ENCODE results near the gene DAB1.

The DAB1 gene

DNA sequence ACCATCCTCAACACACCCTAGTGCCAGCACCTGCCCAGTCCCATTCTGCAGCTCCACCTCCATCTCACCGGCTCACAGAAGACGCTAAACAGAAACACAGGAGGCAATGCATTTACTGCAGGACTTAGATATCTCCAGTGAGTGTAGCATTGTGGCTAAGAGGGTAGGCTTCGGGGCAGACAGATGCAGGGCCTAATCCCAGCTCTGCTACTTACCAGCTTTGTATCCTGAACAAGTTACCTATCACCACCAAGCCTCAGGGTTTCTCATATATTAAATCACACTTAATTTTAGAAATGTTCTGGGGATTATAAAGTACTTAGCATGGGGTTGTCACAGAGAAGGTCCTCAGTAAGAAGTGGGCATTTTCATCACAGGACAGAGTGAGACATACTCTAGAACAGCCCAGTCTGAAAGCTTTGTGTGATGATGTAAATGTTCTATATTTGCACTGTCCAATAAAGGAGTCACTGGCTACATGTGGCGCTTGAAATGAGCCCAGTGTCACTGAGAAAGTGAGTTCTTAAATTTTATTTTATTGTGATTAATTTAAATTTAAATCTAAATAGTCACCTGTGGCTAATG is 308.7 kb downstream of the DAB1 start:
- TF ChIP-seq, protein P1, sequence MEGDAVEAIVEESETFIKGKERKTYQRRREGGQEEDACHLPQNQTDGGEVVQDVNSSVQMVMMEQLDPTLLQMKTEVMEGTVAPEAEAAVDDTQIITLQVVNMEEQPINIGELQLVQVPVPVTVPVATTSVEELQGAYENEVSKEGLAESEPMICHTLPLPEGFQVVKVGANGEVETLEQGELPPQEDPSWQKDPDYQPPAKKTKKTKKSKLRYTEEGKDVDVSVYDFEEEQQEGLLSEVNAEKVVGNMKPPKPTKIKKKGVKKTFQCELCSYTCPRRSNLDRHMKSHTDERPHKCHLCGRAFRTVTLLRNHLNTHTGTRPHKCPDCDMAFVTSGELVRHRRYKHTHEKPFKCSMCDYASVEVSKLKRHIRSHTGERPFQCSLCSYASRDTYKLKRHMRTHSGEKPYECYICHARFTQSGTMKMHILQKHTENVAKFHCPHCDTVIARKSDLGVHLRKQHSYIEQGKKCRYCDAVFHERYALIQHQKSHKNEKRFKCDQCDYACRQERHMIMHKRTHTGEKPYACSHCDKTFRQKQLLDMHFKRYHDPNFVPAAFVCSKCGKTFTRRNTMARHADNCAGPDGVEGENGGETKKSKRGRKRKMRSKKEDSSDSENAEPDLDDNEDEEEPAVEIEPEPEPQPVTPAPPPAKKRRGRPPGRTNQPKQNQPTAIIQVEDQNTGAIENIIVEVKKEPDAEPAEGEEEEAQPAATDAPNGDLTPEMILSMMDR (IDR thresholded peaks at IDR 0.05; ENCODE audit: low read depth, low read length), result no peak
- no peak overlapping the region for H3K4me3 ChIP-seq (ENCODE audit: low read depth, low read length)

DNA sequence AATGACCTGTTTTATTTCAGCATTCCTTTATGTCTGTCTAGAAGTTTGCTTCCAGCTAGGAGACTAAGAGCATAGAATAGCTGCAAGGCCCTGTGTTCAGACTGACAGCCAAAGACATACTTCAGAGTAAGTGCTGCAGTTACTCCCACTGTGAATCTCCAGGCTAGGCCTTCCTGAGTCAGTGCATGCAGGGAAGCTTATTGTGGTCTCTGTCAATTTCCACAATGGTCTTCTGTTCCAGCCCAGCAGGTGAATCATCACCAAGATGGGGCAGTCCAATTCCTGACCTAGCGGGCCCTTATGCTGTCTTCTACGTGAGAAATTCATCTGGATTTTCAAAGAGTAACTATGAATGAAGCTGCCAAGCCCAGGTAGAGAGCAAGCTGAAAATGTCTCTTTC is 311.7 kb downstream of the DAB1 start:
- TF ChIP-seq, protein P1 (IDR thresholded peaks at IDR 0.05; ENCODE audit: low read depth, low read length), result no peak

DNA sequence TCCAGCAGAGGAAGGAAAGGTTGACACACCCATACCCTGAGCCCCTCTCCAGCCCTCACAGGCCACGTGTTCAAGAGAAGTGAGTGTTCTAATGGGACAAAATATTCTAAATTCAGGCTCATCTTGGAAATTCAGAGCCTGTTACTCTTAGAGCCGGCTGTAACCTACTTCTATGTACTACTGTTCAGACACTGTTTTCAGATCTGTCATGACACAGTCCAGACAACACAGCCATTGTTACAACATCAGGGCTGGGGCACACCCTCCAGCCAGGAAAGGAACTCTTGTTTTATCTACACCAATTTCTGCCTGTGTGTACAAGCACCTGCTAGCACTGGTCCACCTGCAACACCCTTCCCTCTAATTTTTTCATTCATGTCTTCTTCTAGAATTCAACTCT is 312.7 kb downstream of the DAB1 start:
- TF ChIP-seq, protein P1 (IDR thresholded peaks at IDR 0.05; ENCODE audit: low read depth, low read length), result no peak
- H3K4me3 ChIP-seq (ENCODE audit: low read depth, low read length), result no peak overlapping the region

More for the DNA sequence above, 311.7 kb downstream of the DAB1 start:
- H3K4me3 ChIP-seq (ENCODE audit: low read depth, low read length), result no peak overlapping the region

DNA sequence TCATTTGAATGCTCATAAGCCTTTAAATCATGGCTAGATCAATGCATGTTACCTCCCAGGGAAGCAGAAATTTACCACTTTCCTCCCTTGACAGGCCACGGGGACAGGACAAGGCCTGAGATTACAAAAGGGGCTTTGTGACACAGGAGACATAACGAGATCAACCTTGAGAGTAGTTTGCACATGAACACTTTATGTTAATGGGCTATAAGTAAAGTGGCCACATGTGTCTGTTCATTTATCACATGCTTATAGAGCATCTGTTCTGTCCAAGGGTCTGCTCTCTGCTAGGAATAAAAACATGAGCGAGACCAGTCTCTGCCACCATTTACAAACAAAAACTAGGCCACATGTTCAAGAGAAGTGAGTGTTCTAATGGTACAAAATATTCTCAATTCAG is 314.0 kb downstream of the DAB1 start:
- H3K4me3 ChIP-seq (ENCODE audit: low read depth, low read length), result no peak overlapping the region
- TF ChIP-seq, protein P1 (IDR thresholded peaks at IDR 0.05; ENCODE audit: low read depth, low read length), result no peak

DNA sequence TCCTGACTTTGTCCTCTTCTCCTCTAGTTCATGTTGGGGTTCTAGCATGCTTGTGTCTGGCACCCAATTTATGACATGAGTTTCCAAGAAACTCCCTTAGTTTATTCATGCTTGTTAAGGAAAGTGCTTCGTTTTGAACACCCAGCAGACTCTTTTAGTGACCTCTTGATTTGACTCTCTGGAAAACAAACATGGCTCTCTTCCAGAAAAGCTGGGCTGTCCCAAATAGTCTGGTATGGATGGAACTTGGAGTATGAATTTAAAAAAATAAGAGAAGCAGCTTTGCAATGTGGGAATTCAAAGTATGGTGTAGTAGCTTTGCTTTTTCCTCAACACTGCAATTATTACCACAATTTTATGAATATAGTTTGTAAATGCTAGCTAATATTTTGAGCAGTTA is 314.6 kb downstream of the DAB1 start:
- H3K4me3 ChIP-seq (ENCODE audit: low read depth, low read length), result no peak overlapping the region
- TF ChIP-seq, protein P1 (IDR thresholded peaks at IDR 0.05; ENCODE audit: low read depth, low read length), result no peak

DNA sequence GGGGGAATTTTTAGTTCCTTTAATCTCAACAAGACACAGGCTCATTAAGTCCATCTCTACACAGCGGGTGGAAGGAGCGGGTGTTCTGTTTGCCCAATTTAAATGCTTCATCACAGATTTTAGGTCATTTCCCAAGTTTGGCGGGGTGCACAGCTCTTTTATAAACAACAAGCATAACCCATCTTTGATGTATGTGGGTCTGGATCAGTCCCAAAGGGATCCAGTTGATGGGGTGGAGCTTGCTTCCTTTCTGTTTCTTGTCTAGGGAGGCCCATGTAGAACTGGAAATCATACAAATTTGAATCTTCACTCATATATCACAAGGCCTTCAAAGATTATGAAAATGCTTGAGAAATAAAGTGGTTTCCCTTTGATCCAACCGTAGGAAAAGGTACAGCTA is 317.6 kb downstream of the DAB1 start:
- H3K4me3 ChIP-seq (ENCODE audit: low read depth, low read length), result no peak overlapping the region
- TF ChIP-seq, protein P1 (IDR thresholded peaks at IDR 0.05; ENCODE audit: low read depth, low read length), result no peak

DNA sequence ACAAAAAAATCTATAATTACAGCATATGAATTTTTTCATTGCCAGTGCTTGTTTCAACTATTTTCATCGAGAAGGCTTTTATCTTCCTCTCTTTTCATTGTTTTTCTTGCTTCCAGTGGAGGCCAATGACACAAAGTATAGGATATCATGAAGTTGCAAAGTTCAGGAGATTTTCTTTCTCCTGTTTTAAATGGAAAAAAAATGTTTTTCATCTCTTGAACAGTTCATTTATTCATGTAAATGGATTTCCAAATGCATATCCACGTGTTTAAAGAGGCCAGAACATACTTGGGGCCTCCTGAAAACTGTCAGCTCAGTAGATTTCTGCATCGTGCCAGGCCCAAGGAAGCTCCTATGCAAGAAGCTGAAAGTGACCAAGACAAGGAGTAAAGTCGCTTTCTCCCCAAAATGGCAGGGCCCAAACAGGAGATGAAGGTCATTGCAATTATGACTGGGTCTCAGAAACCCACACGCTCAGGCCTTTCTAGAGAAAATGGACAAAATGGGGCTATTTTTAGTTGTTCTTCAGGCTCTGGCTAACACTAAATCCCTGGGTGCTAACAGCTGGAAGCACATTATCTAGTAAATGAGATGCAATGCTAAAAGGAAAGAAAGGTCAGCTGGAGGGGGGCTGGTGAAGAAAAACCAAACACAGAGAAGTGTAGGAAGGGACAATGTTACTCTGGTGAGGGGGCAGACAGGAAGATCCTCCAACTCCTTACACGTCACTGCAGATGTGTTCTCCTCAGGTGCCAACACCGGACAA is 321.1 kb downstream of the DAB1 start:
- TF ChIP-seq, protein P1 (IDR thresholded peaks at IDR 0.05; ENCODE audit: low read depth, low read length), result no peak
- H3K4me3 ChIP-seq (ENCODE audit: low read depth, low read length), result no peak overlapping the region
